ENCODE results near the gene CAPZB. TPM values are rescaled to one million over a fixed set of nuclear protein-coding genes. Genes with fewer than 3 reads are reported as not detected.

The CAPZB gene
- total RNA-seq, 1 experiment from 2014 or later = 348 TPM

GRCh38 chr1:19416921-19417470 lies 68.3 kb downstream of the CAPZB start:
- no peak overlapping the region for H2AFZ ChIP-seq (ENCODE audit: low read length)
- H3K56ac ChIP-seq (ENCODE audit: insufficient read length, low read depth, low read length) = no peak overlapping the region
- no peaks in the 10 kb centered on the region for H4K20me1 ChIP-seq (ENCODE audit: control insufficient read depth, insufficient read depth, insufficient read length)
- no peak for DNase-seq
- no peak overlapping the region for H3K23ac ChIP-seq (ENCODE audit: insufficient read length, low read depth, low read length)
- no peak overlapping the region for H3T11ph ChIP-seq (ENCODE audit: low read length)
- H3K23me2 ChIP-seq (ENCODE audit: insufficient read length, low read depth, low read length, poor library complexity, severe bottlenecking) = no peaks in the 10 kb centered on the region
- no peak overlapping the region for H4K91ac ChIP-seq (ENCODE audit: insufficient read length, low read depth, low read length)
- no peak overlapping the region for H3K14ac ChIP-seq (ENCODE audit: insufficient read depth, low read length)
- TF ChIP-seq CTCF (conservative IDR thresholded peaks at IDR 0.05) = no peak
- no CpG with 5 or more reads among the region's 6 CpGs for WGBS (ENCODE audit: extremely low coverage, insufficient read length, low lambda C conversion rate)
- no peak overlapping the region for H2BK12ac ChIP-seq (ENCODE audit: insufficient read length, low read depth, low read length)
- H2BK5ac ChIP-seq (ENCODE audit: insufficient read length, low read length) = no peak overlapping the region
- H4K5ac ChIP-seq (ENCODE audit: insufficient read length, low read depth, low read length) = no peak overlapping the region
- H3K9ac ChIP-seq (ENCODE audit: extremely low read depth, insufficient read length, low read length) = no peak overlapping the region
- H3K4me3 Mint-ChIP-seq = no peak overlapping the region
- H4K8ac ChIP-seq (replicated peaks; ENCODE audit: insufficient read length, low read depth, low read length) = no peak overlapping the region
- H3K27me3 ChIP-seq (ENCODE audit: insufficient read depth, low read length) = no peaks in the 10 kb centered on the region
- no peaks in the 10 kb centered on the region for H3K9me3 Mint-ChIP-seq
- no peak overlapping the region for H3K18ac ChIP-seq (ENCODE audit: insufficient read length, low read depth, low read length)
- peak overlapping the region in 2 of 3 experiments; percentile 60 to 80; a peak in 3 of 7 replicates for H3K27ac Mint-ChIP-seq
- H2BK20ac ChIP-seq (ENCODE audit: low read depth, low read length, poor library complexity, severe bottlenecking) = no peak overlapping the region
- H2AK5ac ChIP-seq (ENCODE audit: insufficient read length, low read length) = no peak overlapping the region
- peaks cover 19 to 31% of the 10 kb centered on the region in 2 experiments for H3K4me1 Mint-ChIP-seq
- no peaks in the 10 kb centered on the region; the same call in 1 of the 2 replicates for H3K4me1 ChIP-seq (ENCODE audit: insufficient read depth, low read length)
- peaks cover 12% of the 10 kb centered on the region for H3K79me2 ChIP-seq (ENCODE audit: insufficient read depth, low read length)
- no peaks in the 10 kb centered on the region for H3K9me3 ChIP-seq (ENCODE audit: control insufficient read depth, low read depth, low read length)
- no peaks in the 10 kb centered on the region for H3K27me3 Mint-ChIP-seq (ENCODE audit: low read depth)
- no peak overlapping the region for H2BK15ac ChIP-seq (ENCODE audit: low read depth, low read length)
- peaks cover 18 to 41% (median 22%) of the 10 kb centered on the region in 3 experiments; a peak in 6 of 7 replicates for H3K36me3 Mint-ChIP-seq (ENCODE audit: insufficient read depth in 1 of 3, low read depth in 3 of 3)
- H3K4ac ChIP-seq (ENCODE audit: low read depth, low read length) = no peak overlapping the region
- no peak overlapping the region for H2BK120ac ChIP-seq (ENCODE audit: low read depth, low read length, poor library complexity, severe bottlenecking)
- peaks cover 14% of the 10 kb centered on the region for H3K79me1 ChIP-seq (ENCODE audit: insufficient read depth, low read depth, low read length, poor library complexity, severe bottlenecking)
- H3K4me2 ChIP-seq (ENCODE audit: insufficient read depth, insufficient read length, low read length) = no peak overlapping the region
- no peak overlapping the region for H3K27ac ChIP-seq (ENCODE audit: insufficient read length, low read depth, low read length)

Data from H9 (cell line).